Panc1 (cell line): ENCODE data around the gene VWC2L.

Experiments used
- CTCF ChIP-seq: fragments of 450-650 bp; IDR thresholded peaks from 2 replicates; pipeline ENCODE4 v1.5.1; 2017; ENCODE audit warnings: mild to moderate bottlenecking
- SIN3A ChIP-seq: IDR thresholded peaks from 2 replicates; pipeline ENCODE4 v1.6.1; 2012; ENCODE audit warnings: low read depth, mild to moderate bottlenecking, low read length, moderate library complexity, borderline replicate concordance; ENCODE audit not compliant: insufficient read depth

- TF ChIP-seq CTCF (no peak), SIN3A (no peak)
Observed at GRCh38 chr2:214401580-214401979, 9.3 kb upstream of the VWC2L start.
